SU-DHL-6 (cell line): ENCODE measurements around the gene RBP4.

ENCODE experiments used
- H2AFZ ChIP-seq: fragments of 200-600 bp; sonication (generic); 2 replicates; pipeline ENCODE4 v1.6.1; 2014; ENCODE audit warnings: low read depth, mild to moderate bottlenecking, moderate library complexity, mixed read lengths, antibody characterized with exemption, low read length; ENCODE audit not compliant: severe bottlenecking
- H3F3A ChIP-seq: fragments of 200-600 bp; shearing (Covaris generic); 2 replicates; pipeline ENCODE4 v1.6.0; 2016; ENCODE audit warnings: antibody characterized with exemption, mild to moderate bottlenecking; ENCODE audit not compliant: insufficient read depth
- H3K27ac ChIP-seq: fragments of 200-600 bp; sonication (generic); 2 replicates; pipeline ENCODE4 v1.5.1; 2016; ENCODE audit warnings: low read depth, mild to moderate bottlenecking, low read length, moderate library complexity, mixed read lengths
- H3K27me3 ChIP-seq: fragments of 200-600 bp; sonication (generic), shearing (Covaris generic); 2 replicates; pipeline ENCODE4 v1.6.0; 2014; ENCODE audit warnings: mild to moderate bottlenecking, low read length
- H3K36me3 ChIP-seq: fragments of 200-600 bp; sonication (generic); 2 replicates; pipeline ENCODE4 v1.6.1; 2014; ENCODE audit warnings: mild to moderate bottlenecking, low read length, mixed read lengths
- H3K4me2 ChIP-seq: fragments of 300-600, 200-600 bp; shearing (Covaris generic), sonication (generic); 2 replicates; pipeline ENCODE4 v1.6.0; 2014; ENCODE audit warnings: low read length, low read depth, mild to moderate bottlenecking; ENCODE audit not compliant: poor library complexity, severe bottlenecking
- H3K4me3 ChIP-seq: fragments of 200-600 bp; sonication (generic); 2 replicates; pipeline ENCODE4 v1.5.1; 2014; ENCODE audit warnings: antibody characterized with exemption, low read length, mild to moderate bottlenecking, mixed read lengths; ENCODE audit not compliant: insufficient read depth, poor library complexity, severe bottlenecking
- H3K79me2 ChIP-seq: fragments of 200-600 bp; sonication (generic); 2 replicates; pipeline ENCODE4 v1.6.1; 2014; ENCODE audit warnings: mild to moderate bottlenecking, low read length, moderate library complexity; ENCODE audit not compliant: insufficient read depth
- H3K9ac ChIP-seq: fragments of 200-600 bp; sonication (generic); 2 replicates; pipeline ENCODE4 v1.7.0; 2014; ENCODE audit warnings: mild to moderate bottlenecking, low read length
- H3K9me2 ChIP-seq: fragments of 200-600 bp; sonication (generic); replicated peaks from 2 replicates; pipeline ENCODE4 v1.6.1; 2014; ENCODE audit warnings: low read length; ENCODE audit not compliant: insufficient read depth
- H3K9me3 ChIP-seq: fragments of 200-600 bp; sonication (generic); 2 replicates; pipeline ENCODE4 v1.6.1; 2014; ENCODE audit warnings: low read length, mixed read lengths; ENCODE audit not compliant: insufficient read depth
- H4K20me1 ChIP-seq: fragments of 200-600 bp; sonication (generic); 2 replicates; pipeline ENCODE4 v1.6.1; 2014; ENCODE audit warnings: low read depth, mild to moderate bottlenecking, antibody characterized with exemption, low read length, moderate library complexity, mixed read lengths
- EZH2phosphoT487 ChIP-seq: fragments of 200-600 bp; sonication (generic), shearing (Covaris generic); conservative IDR thresholded peaks from 2 replicates; pipeline ENCODE4 v1.6.1; 2018; ENCODE audit warnings: mild to moderate bottlenecking, antibody characterized with exemption, low read length, moderate library complexity, mixed read lengths
- TF ChIP-seq, protein P1 (sequence below): fragments of 200-600 bp; sonication (generic); IDR thresholded peaks from one replicate; pipeline ENCODE4 v1.5.1; 2017; ENCODE audit warnings: antibody characterized with exemption, mild to moderate bottlenecking, low read length, moderate library complexity; ENCODE audit not compliant: insufficient read depth, poor library complexity, severe bottlenecking

Gene RBP4

DNA sequence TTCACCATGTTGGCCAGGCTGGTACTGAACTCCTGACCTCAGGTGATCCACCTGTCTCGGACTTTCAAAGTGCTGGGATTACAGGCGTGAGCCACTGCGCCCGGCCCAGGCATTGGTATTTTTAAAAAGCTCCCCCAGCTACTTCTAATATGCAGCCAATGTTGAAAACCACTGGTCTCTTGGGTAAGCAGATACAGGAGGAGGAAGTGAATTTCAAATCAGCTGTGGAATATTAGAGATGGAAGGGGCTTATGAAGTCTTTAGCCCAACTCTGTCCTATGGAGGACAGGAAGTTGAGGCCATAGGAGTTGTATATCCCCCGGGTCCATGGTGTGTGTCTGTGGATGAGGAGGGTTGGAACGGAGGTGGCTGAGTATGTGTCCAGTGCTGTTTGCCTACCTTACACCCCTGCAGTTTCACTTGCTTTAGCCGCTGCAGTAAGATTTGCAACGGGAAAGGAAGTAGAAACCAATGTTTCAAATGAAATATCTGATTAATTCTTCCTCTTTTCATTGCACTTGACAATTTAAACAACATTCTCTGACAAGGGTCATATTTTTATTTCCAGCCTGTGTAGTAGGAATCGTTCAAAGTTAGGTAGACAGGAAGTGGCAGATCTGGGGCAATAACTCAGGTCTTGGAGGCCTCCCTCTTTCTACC is 14.7 kb upstream of the RBP4 start:
- H3F3A ChIP-seq, result no peaks in the 10 kb centered on the region
- no peak overlapping the region for H3K27ac ChIP-seq

DNA sequence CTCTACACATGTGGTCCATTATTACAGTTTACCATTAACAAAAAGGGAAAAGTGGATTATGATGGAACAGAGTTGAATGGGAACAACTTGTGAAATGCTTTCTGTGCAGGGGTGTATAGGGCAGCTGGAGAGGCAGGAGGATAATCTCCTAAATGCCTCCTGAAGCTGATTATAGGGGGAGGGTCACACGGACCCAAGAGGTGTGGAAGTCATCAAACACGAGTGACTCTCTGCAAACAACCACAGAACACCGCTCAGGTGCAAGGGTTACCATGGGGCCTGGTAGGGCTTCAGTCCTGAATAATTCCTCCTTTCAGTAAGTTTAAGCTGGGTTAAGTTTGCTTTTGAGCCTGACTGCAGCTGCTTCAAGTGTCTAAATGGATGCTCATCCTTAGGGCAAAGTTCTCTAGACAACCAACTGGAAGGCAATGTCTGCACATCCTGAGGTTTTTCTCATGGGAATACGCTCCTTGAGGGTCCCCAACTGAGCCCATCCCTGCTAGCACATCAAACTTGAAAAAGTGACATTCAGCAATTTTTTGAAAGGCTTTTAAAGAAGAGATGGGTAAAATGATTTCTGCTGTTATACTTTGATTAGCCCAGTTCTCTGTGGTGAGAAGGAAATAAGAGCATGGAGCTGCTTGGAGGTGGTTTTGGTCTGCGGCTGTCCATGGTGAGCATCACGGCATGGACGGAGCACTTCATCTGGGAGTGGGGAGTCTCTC is 13.2 kb upstream of the RBP4 start:
- no peak overlapping the region for H3K4me3 ChIP-seq

More for the DNA sequence above, 14.7 kb upstream of the RBP4 start:
- H3K9me3 ChIP-seq, result no peaks in the 10 kb centered on the region
- no peak for TF ChIP-seq EZH2phosphoT487
- TF ChIP-seq, protein P1, sequence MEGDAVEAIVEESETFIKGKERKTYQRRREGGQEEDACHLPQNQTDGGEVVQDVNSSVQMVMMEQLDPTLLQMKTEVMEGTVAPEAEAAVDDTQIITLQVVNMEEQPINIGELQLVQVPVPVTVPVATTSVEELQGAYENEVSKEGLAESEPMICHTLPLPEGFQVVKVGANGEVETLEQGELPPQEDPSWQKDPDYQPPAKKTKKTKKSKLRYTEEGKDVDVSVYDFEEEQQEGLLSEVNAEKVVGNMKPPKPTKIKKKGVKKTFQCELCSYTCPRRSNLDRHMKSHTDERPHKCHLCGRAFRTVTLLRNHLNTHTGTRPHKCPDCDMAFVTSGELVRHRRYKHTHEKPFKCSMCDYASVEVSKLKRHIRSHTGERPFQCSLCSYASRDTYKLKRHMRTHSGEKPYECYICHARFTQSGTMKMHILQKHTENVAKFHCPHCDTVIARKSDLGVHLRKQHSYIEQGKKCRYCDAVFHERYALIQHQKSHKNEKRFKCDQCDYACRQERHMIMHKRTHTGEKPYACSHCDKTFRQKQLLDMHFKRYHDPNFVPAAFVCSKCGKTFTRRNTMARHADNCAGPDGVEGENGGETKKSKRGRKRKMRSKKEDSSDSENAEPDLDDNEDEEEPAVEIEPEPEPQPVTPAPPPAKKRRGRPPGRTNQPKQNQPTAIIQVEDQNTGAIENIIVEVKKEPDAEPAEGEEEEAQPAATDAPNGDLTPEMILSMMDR, result no peak
- no peaks in the 10 kb centered on the region for H3K79me2 ChIP-seq
- H3K36me3 ChIP-seq, result no peaks in the 10 kb centered on the region
- H3K27me3 ChIP-seq, result no peaks in the 10 kb centered on the region; the same call in 1 of the 2 replicates
- H3K9ac ChIP-seq, result no peak overlapping the region
- H2AFZ ChIP-seq, result no peak overlapping the region
- H3K4me2 ChIP-seq, result no peak overlapping the region
- no peaks in the 10 kb centered on the region for H4K20me1 ChIP-seq
- no peaks in the 10 kb centered on the region for H3K9me2 ChIP-seq
- no peak overlapping the region for H3K4me3 ChIP-seq

DNA sequence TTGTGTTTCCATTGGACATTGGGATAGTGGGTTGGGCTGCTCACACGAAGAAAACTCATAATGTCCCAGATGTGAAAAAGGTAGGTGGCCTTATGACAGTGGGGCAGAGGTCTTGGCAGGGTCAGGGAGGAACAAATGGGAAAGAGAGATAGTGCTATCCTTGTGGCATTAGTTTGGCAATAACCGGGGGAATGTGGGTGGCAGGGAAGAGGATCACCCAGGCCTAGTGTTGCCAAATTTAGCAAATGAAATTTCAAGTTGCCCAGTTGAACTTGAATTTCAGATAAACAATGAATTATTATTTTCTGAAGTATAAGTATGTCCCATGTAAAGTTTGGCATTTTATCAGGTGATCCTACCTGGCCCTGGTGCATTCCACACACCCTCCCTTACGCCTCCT is 12.1 kb upstream of the RBP4 start:
- TF ChIP-seq EZH2phosphoT487, result no peak
- no peaks in the 10 kb centered on the region for H3K9me3 ChIP-seq
- no peak overlapping the region for H3K27ac ChIP-seq
- H4K20me1 ChIP-seq, result no peaks in the 10 kb centered on the region
- H3F3A ChIP-seq, result no peaks in the 10 kb centered on the region
- no peaks in the 10 kb centered on the region for H3K9me2 ChIP-seq
- H3K36me3 ChIP-seq, result no peaks in the 10 kb centered on the region
- H3K79me2 ChIP-seq, result no peaks in the 10 kb centered on the region
- no peaks in the 10 kb centered on the region for H3K27me3 ChIP-seq
- no peak overlapping the region for H2AFZ ChIP-seq
- H3K9ac ChIP-seq, result no peak overlapping the region
- H3K4me2 ChIP-seq, result no peak overlapping the region
- no peak overlapping the region for H3K4me3 ChIP-seq

More for the DNA sequence above, 13.2 kb upstream of the RBP4 start:
- H3F3A ChIP-seq, result no peaks in the 10 kb centered on the region
- H3K79me2 ChIP-seq, result no peaks in the 10 kb centered on the region
- TF ChIP-seq, protein P1, result no peak
- no peak for TF ChIP-seq EZH2phosphoT487
- H3K9me3 ChIP-seq, result no peaks in the 10 kb centered on the region
- H4K20me1 ChIP-seq, result no peaks in the 10 kb centered on the region
- H2AFZ ChIP-seq, result no peak overlapping the region
- H3K4me2 ChIP-seq, result no peak overlapping the region
- no peak overlapping the region for H3K27ac ChIP-seq
- no peak overlapping the region for H3K9ac ChIP-seq
- no peaks in the 10 kb centered on the region for H3K36me3 ChIP-seq
- H3K27me3 ChIP-seq, result no peaks in the 10 kb centered on the region
- no peaks in the 10 kb centered on the region for H3K9me2 ChIP-seq

DNA sequence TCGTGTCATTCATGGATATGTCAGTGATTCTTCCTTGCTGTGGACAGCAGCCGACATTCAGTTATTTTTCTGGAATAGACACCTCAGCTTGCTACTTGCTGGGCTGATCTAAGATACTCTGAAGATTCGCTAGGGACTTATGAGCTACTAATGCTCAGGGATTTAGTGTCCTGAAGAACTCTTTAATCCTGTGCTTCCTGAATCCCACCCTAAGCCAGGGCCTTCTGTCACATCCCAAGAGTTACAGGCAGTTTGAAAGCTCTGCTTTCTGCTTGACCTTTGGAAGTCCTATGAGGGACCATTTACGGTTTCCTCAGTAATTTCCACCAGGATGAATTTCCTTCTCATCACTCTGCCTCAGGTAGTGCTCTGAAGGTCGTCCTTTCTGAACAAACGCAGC is 11.3 kb upstream of the RBP4 start, which contains the start of gene PDE6C:
PDE6C (plus strand) TSS at position 227 of the 400 bp plus-strand sequence. CDS start 189 bp downstream, outside the sequence.
- no peak within 1 kb of the TSS for H3K27ac ChIP-seq
- H3K9ac ChIP-seq, result no peak within 1 kb of the TSS
- H3K36me3 ChIP-seq, result no peaks in the 10 kb centered on the region
- H2AFZ ChIP-seq, result no peak within 1 kb of the TSS
- no peaks in the 10 kb centered on the region for H3K27me3 ChIP-seq
- no peak within 1 kb of the TSS for H3K4me3 ChIP-seq
- no peaks in the 10 kb centered on the region for H3F3A ChIP-seq
- H3K9me3 ChIP-seq, result no peaks in the 10 kb centered on the region
- no peak within 1 kb of the TSS for H3K4me2 ChIP-seq
- H3K79me2 ChIP-seq, result no peaks in the 10 kb centered on the region
- H3K9me2 ChIP-seq, result no peaks in the 10 kb centered on the region
- TF ChIP-seq EZH2phosphoT487, result no peak
- TF ChIP-seq, protein P1, result no peak
- no peaks in the 10 kb centered on the region for H4K20me1 ChIP-seq
